SK-N-SH (cell line): ENCODE results near the gene VAV1. TPM values are rescaled to one million over a fixed set of nuclear protein-coding genes. Genes with fewer than 3 reads are reported as not detected.

Experiments used
- CTCF ChIA-PET: fragments of 300-600, 350-600 bp; formaldehyde crosslinking; extraction: SDS; loops from one replicate; lab custom pipeline; 2021; lab: Yijun Ruan, JAX
- POLR2A ChIA-PET: fragments of 350-600 bp; sonication (Branson Sonifier 250); formaldehyde crosslinking; extraction: SDS; loops from one replicate; lab custom pipeline; 2020; ENCODE audit warnings: antibody characterized with exemption, inconsistent platforms; lab: Yijun Ruan, JAX
- DNase-seq: peaks from one replicate; pipeline ENCODE4 v3.0.0; 2012
- H2AFZ ChIP-seq: fragments of 200-600 bp; sonication (generic); 2 replicates; pipeline ENCODE4 v1.8.1; 2016; ENCODE audit warnings: antibody characterized with exemption, mild to moderate bottlenecking, low read depth
- H3F3A ChIP-seq: fragments of 200-600 bp; sonication (generic); replicated peaks from 2 replicates; pipeline ENCODE3; 2016; ENCODE audit warnings: antibody characterized with exemption, mild to moderate bottlenecking; ENCODE audit not compliant: insufficient read depth
- H3K27ac ChIP-seq, 2 experiments: fragments of 200-500 bp in 1 of 2; fragments of 200-600 bp in 1 of 2; sonication (Bioruptor generic) in 1 of 2; sonication (generic), shearing (Covaris generic) in 1 of 2; 2 replicates each; pipeline versions ENCODE4 v1.5.1 to v1.6.1; 2014 to 2016; ENCODE audit warnings: low read depth in 2 of 2, inconsistent platforms in 1 of 2, low read length in 1 of 2, mild to moderate bottlenecking in 1 of 2, mixed read lengths in 1 of 2
- H3K27me3 ChIP-seq: fragments of 200-600 bp; sonication (generic), shearing (Covaris generic); 2 replicates; pipeline ENCODE4 v1.6.1; 2016; ENCODE audit warnings: mixed run types; ENCODE audit not compliant: insufficient read depth
- H3K36me3 ChIP-seq, 2 experiments: fragments of 200-500 bp in 1 of 2; fragments of 200-600 bp in 1 of 2; sonication (Bioruptor generic) in 1 of 2; sonication (generic) in 1 of 2; replicated peaks in 1 of 2; 2 replicates each; pipeline versions ENCODE3 to v1.5.1; 2014 to 2016; ENCODE audit warnings: low read length in 1 of 2, mild to moderate bottlenecking in 1 of 2; ENCODE audit not compliant: insufficient read depth in 2 of 2, control insufficient read depth in 1 of 2
- H3K4me1 ChIP-seq, 2 experiments: fragments of 200-500 bp in 1 of 2; fragments of 200-600 bp in 1 of 2; sonication (Bioruptor generic) in 1 of 2; sonication (generic), shearing (Covaris generic) in 1 of 2; 2 replicates each; pipeline versions ENCODE4 v1.5.1 to v1.6.1; 2014 to 2016; ENCODE audit warnings: low read depth in 1 of 2, low read length in 1 of 2, mixed run types in 1 of 2; ENCODE audit not compliant: insufficient read depth in 2 of 2, control insufficient read depth in 1 of 2
- H3K4me2 ChIP-seq: fragments of 200-600 bp; sonication (generic), shearing (Covaris generic); 2 replicates; pipeline ENCODE4 v1.6.1; 2017; ENCODE audit warnings: mixed run types
- H3K4me3 ChIP-seq, 2 experiments: fragments of 200-500 bp in 1 of 2; fragments of 200-600 bp in 1 of 2; sonication (Bioruptor generic) in 1 of 2; sonication (generic), shearing (Covaris generic) in 1 of 2; 2 replicates each; pipeline versions ENCODE4 v1.5.1 to v1.8.1; 2014 to 2016; ENCODE audit warnings: low read depth in 2 of 2, inconsistent platforms in 1 of 2, low read length in 1 of 2, mild to moderate bottlenecking in 1 of 2, mixed read lengths in 1 of 2, moderate library complexity in 1 of 2
- H3K79me2 ChIP-seq: fragments of 200-600 bp; sonication (generic); 2 replicates; pipeline ENCODE4 v1.8.1; 2017; ENCODE audit warnings: mild to moderate bottlenecking; ENCODE audit not compliant: insufficient read depth
- H3K9ac ChIP-seq: fragments of 200-600 bp; sonication (generic); 2 replicates; pipeline ENCODE4 v1.6.1; 2017; ENCODE audit warnings: mixed run types
- H3K9me2 ChIP-seq: fragments of 200-600 bp; sonication (generic); 2 replicates; pipeline ENCODE4 v1.6.1; 2017; ENCODE audit warnings: mixed run types
- H3K9me3 ChIP-seq: fragments of 200-600 bp; sonication (generic); 2 replicates; pipeline ENCODE4 v1.6.1; 2017; ENCODE audit warnings: mixed run types, mild to moderate bottlenecking, moderate library complexity
- H4K20me1 ChIP-seq: fragments of 200-600 bp; sonication (generic); 2 replicates; pipeline ENCODE4 v1.6.1; 2017; ENCODE audit warnings: mild to moderate bottlenecking, mixed run types; ENCODE audit not compliant: insufficient read depth
- CTCF ChIP-seq: fragments of 200-600 bp; sonication (generic); IDR thresholded peaks from 2 replicates; pipeline ENCODE4 v1.6.1; 2017; ENCODE audit warnings: antibody characterized with exemption, mild to moderate bottlenecking, moderate library complexity
- ELF1 ChIP-seq: IDR thresholded peaks from 2 replicates; pipeline ENCODE4 v1.4.0; 2012
- EP300 ChIP-seq, 2 experiments: IDR thresholded peaks; 2 replicates each; pipeline versions ENCODE4 v1.4.0 to v1.6.1; 2012; ENCODE audit warnings: borderline replicate concordance in 1 of 2, low read depth in 1 of 2, low read length in 1 of 2
- EZH2phosphoT487 ChIP-seq: fragments of 200-600 bp; sonication (generic); IDR thresholded peaks from 2 replicates; pipeline ENCODE4 v1.6.1; 2017; ENCODE audit warnings: low read depth, mixed run types, mild to moderate bottlenecking, antibody characterized with exemption, moderate library complexity, borderline replicate concordance
- FOXJ3 ChIP-seq: sonication (generic); formaldehyde crosslinking; IDR thresholded peaks from 2 replicates; pipeline ENCODE4 v1.5.1; 2020; ENCODE audit warnings: mild to moderate bottlenecking, missing genetic modification reagents
- FOXM1 ChIP-seq: IDR thresholded peaks from 2 replicates; pipeline ENCODE4 v1.4.0; 2012; ENCODE audit warnings: low read depth, mild to moderate bottlenecking
- GABPA ChIP-seq: IDR thresholded peaks from 2 replicates; pipeline ENCODE4 v1.4.0; 2012; ENCODE audit warnings: low read depth, mild to moderate bottlenecking
- GATA2 ChIP-seq: sonication (generic); formaldehyde crosslinking; IDR thresholded peaks from 2 replicates; pipeline ENCODE4 v1.5.0; 2020; ENCODE audit warnings: mild to moderate bottlenecking, missing genetic modification reagents
- IRF3 ChIP-seq: fragments of 150-350 bp; IDR thresholded peaks from 2 replicates; pipeline ENCODE4 v1.6.1; 2016; ENCODE audit warnings: mild to moderate bottlenecking, low read depth, low read length
- MXI1 ChIP-seq: IDR thresholded peaks from 2 replicates; pipeline ENCODE4 v1.6.1; 2012; ENCODE audit warnings: mild to moderate bottlenecking, low read depth, low read length, improper control_type of control experiment
- NRF1 ChIP-seq: IDR thresholded peaks from 2 replicates; pipeline ENCODE4 v1.6.1; 2012; ENCODE audit warnings: low read depth, mild to moderate bottlenecking, low read length
- PBX3 ChIP-seq: IDR thresholded peaks from 2 replicates; pipeline ENCODE4; 2012
- RFX5 ChIP-seq: IDR thresholded peaks from 2 replicates; pipeline ENCODE4 v1.6.1; 2012; ENCODE audit warnings: mild to moderate bottlenecking, improper control_type of control experiment, low read length
- RXRA ChIP-seq: IDR thresholded peaks from 2 replicates; pipeline ENCODE4 v1.4.0; 2012; ENCODE audit warnings: low read depth, mild to moderate bottlenecking, borderline replicate concordance
- SMC3 ChIP-seq: IDR thresholded peaks from 2 replicates; pipeline ENCODE4 v1.6.1; 2012; ENCODE audit warnings: low read depth, low read length, improper control_type of control experiment
- TAF1 ChIP-seq: IDR thresholded peaks from 2 replicates; pipeline ENCODE4 v1.6.1; 2012; ENCODE audit warnings: low read depth, mild to moderate bottlenecking, low read length, moderate library complexity, borderline replicate concordance
- TCF12 ChIP-seq: IDR thresholded peaks from 2 replicates; pipeline ENCODE4 v1.4.0; 2012
- TEAD4 ChIP-seq: IDR thresholded peaks from 2 replicates; pipeline ENCODE4 v1.4.0; 2012; ENCODE audit warnings: mild to moderate bottlenecking, borderline replicate concordance; ENCODE audit not compliant: insufficient read depth
- USF1 ChIP-seq: IDR thresholded peaks from 2 replicates; pipeline ENCODE4 v1.4.0; 2012; ENCODE audit warnings: low read depth, borderline replicate concordance
- YY1 ChIP-seq: IDR thresholded peaks from 2 replicates; pipeline ENCODE4 v1.4.0; 2012; ENCODE audit warnings: low read depth, mild to moderate bottlenecking
- WGBS: methylation state at CpG from one replicate; pipeline ENCODE4 v1.1.6; 2017; ENCODE audit warnings: low lambda C conversion rate; 5-methylcytosine and 5-hydroxymethylcytosine counted together
- polyA plus RNA-seq, 3 experiments: library from polyadenylated mRNA; depleted of rRNA; stranded (reverse); fragments of >200 nt; gene quantifications; 2 replicates each; pipeline ENCODE4 v1.2.3, GENCODE V29; 2012

Gene VAV1
- polyA plus RNA-seq, 1 of the 3 experiments (the other 2 are of a cell fraction): 0.02 TPM

DNA sequence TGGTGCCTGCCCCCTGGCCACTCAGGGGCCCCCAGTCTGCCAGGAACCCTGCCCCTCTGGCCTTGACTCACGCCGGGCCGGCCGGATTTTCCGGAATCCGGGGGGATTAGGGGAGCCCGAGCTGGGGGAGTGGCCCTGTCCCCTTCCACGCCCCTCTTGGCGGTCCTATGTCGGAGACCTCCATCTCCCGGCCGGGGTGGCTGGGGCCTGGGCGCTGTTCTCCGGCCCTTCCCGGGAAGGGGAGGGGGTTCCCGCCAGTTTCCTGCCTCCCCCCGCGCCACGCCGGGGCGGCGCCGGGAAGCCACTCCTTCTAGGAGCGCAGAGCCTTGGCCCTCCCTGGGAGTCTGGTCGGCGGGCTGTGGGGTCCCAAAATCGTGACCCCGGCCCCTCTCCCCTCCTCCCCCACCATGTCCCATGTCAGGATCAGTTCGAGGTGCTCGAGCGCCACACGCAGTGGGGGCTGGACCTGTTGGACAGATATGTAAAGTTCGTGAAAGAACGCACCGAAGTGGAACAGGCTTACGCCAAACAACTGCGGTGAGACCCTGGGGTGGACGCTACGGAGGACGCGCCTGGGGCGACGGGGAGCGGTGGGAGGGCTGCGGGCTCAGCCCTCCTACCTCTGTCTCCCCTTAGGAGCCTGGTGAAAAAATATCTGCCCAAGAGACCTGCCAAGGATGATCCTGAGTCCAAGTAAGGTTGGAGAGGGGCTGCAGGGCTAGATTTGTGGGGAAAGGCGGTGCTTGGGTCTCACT, 31.7 kb upstream of the VAV1 start:
- peak; percentile 81 for DNase-seq
- Histone ChIP-seq H3K9ac (peak overlapping the region; percentile 79), H3K79me2 (peaks cover 39% of the 10 kb centered on the region), H2AFZ (peak overlapping the region; percentile 49; the same call in 1 of the 2 replicates), H3K27me3 (no peaks in the 10 kb centered on the region), H3K9me2 (no peaks in the 10 kb centered on the region), H3K9me3 (no peaks in the 10 kb centered on the region), H4K20me1 (no peaks in the 10 kb centered on the region), H3K27ac (peak overlapping the region; percentile 14 to 36; a peak in 2 of 4 replicates), H3K4me3 (peak overlapping the region; percentile 89 to 98), H3F3A (peaks cover 38% of the 10 kb centered on the region), H3K36me3 (peaks cover 5 to 13% of the 10 kb centered on the region in 2 experiments), H3K4me2 (peak overlapping the region; percentile 99), H3K4me1 (peaks cover 18 to 33% of the 10 kb centered on the region in 2 experiments; a peak in 3 of 4 replicates)
- WGBS: 13% methylated on average over 27 of the region's 46 CpGs
- TF ChIP-seq GABPA (peak; percentile 45; the same call in 1 of the 2 replicates), FOXJ3 (CRISPR knock-in tag) (no peak)
- POLR2A ChIA-PET: interaction anchor here (0.5 kb wide), 1 partner anchor 328 kb away, joined by 3 read pairs; no protein-coding TSS in a partner anchor
- CTCF ChIA-PET: interaction anchor here (0.6 kb wide), 1 partner anchor 125 kb away, joined by 3 read pairs; no protein-coding TSS in a partner anchor

GRCh38 chr19:6743066-6743465, 29.4 kb upstream of the VAV1 start:
- Histone ChIP-seq H4K20me1 (no peaks in the 10 kb centered on the region), H3K79me2 (peaks cover 40% of the 10 kb centered on the region), H3K9ac (no peak overlapping the region), H2AFZ (no peak overlapping the region), H3K4me1 (peaks cover 12 to 29% of the 10 kb centered on the region in 2 experiments; a peak in 3 of 4 replicates), H3K36me3 (peaks cover 12 to 34% of the 10 kb centered on the region in 2 experiments), H3K4me3 (no peak overlapping the region), H3K9me2 (no peaks in the 10 kb centered on the region), H3F3A (peaks cover 28% of the 10 kb centered on the region), H3K27ac (no peak overlapping the region), H3K27me3 (no peaks in the 10 kb centered on the region), H3K4me2 (no peak overlapping the region), H3K9me3 (no peaks in the 10 kb centered on the region)
- WGBS: 92% methylated on average over 7 of the region's 7 CpGs
- TF ChIP-seq YY1 (no peak), NRF1 (no peak), EP300 (IDR thresholded peaks at IDR 0.05; ENCODE audit: borderline replicate concordance in 1 of 2, low read depth in 1 of 2, low read length in 1 of 2) (no peak), EZH2phosphoT487 (no peak), MXI1 (no peak), RXRA (no peak), USF1 (no peak), CTCF (no peak), GATA2 (no peak), IRF3 (no peak), TAF1 (no peak), ELF1 (no peak), SMC3 (no peak), TEAD4 (no peak), PBX3 (no peak), RFX5 (no peak), FOXJ3 (CRISPR knock-in tag) (no peak), TCF12 (no peak), FOXM1 (no peak)
- ChIA-PET CTCF (interaction anchor here (0.8 to 2.1 kb wide), 2 partner anchors 10 to 121 kb away, joined by 3 to 6 read pairs; no protein-coding TSS in a partner anchor), POLR2A (no interaction called here)
- no peak for DNase-seq
